Measurements from ENCODE around the gene IRF4.

- TF ChIP-seq CTCF (IDR thresholded peaks at IDR 0.05) (no peak), POLR2A (IDR thresholded peaks at IDR 0.05) (no peak)
Measured at GRCh38 chr6:414447-414846, 22.9 kb downstream of the IRF4 start.
